Renal pelvis (tissue), 4 donors: Measurements from ENCODE around the gene POLN. TPM values are rescaled to one million over a fixed set of nuclear protein-coding genes. Genes with fewer than 3 reads are reported as not detected.
"Not testable (repeated sequence)": the region's sequence is repeated elsewhere in the genome, so short reads cannot be mapped to it uniquely, and the experiment has no call there.

ENCODE experiments used
- DNase-seq: peaks from one replicate; pipeline ENCODE4 v3.0.0-alpha.2; 2013
- polyA plus RNA-seq, 3 donors: library from polyadenylated mRNA; unstranded; fragments of 120-200 nt; gene quantifications; one replicate each; pipeline ENCODE4 v1.2.1, GENCODE V29; 2013; ENCODE audit not compliant: insufficient read length in 3 of 3

POLN gene
- polyA plus RNA-seq, 3 donors = 2.3 to 6.7 (median 3.7) TPM

DNA sequence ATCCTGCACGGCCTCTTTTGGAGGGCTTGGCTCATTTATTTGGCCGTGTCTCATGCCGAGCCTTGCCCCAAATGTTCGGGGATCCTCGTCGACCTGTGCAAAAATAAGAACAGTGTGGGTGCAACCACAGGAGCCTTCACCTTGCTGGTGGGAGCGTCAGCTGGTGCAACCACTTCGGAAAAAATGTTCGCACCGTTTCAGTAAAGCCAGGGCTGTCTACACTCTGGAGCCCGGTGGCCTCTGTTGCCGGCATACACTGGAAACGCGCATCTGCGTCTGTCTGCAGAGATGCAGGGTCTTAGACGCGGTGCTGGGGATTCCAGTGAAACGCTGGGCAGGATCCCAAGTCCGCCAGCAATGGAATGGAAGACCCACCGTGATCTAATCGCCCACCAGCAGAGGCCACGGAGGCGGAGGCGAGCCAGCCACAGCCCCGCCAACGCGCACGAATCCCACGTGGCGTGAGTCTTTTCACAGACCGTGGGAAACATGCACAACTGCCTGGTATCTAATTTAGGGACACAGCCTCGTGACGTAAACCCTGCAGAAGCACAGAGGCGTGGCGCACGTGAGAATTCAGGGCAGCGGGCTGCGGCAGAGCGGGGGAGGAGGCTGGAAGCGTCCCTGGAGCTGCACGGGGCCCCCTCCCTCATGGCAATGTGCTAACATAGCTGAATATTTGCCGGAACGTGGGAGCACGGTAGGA is 33.8 kb upstream of the POLN start:
- DNase-seq = no peak

DNA sequence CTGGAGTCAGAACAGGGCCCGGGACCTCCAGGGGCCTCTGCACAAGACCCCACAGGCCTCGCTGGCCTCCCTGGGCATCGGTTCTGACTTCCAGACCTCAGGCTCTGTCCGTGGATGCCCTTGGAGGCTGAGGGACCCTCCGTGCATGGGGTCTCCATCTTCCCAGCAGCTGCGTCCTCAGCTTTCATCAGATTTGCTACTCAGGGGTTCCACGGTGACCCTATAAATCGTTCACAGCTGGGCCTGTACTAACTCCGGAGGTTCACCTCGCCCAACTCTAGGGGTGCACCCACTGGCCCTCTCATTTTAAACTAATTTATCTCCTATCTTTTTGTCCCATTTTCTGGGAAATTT is 33.1 kb upstream of the POLN start:
- not testable (repeated sequence) for DNase-seq

DNA sequence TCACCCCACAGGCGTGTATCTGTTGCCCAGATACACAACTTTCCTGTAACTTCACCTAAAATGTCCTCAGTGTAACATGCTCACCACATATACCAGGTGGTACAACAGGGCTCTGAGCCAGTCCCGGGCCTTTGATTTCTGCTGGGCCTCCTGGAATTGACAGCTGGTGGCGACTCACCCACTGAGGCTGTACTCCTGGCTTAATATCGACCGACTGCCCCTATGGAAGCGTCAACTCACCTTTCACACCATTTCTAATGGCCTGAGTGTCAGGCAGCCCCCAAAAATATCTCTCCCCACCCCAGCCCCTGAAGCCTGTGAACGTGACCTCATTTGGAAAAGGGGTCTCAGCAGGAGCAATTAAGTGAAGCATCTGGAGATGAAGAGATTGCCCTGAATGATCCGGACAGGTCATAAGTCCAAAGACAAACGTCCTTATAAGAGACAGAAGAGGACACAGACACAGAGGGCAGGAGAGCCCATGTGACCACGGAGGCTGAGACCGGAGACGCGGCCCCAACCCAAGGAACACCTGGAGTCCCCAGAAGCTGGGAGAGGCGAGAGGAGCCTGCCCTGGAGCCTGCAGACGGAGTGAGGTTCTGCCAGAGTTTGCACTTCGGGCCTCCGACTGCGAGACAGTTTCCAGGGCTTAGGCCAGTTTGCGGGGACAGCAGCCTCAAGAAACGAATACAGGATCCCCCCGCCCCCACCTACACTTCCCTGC is 32.6 kb upstream of the POLN start:
- DNase-seq = no peak

DNA sequence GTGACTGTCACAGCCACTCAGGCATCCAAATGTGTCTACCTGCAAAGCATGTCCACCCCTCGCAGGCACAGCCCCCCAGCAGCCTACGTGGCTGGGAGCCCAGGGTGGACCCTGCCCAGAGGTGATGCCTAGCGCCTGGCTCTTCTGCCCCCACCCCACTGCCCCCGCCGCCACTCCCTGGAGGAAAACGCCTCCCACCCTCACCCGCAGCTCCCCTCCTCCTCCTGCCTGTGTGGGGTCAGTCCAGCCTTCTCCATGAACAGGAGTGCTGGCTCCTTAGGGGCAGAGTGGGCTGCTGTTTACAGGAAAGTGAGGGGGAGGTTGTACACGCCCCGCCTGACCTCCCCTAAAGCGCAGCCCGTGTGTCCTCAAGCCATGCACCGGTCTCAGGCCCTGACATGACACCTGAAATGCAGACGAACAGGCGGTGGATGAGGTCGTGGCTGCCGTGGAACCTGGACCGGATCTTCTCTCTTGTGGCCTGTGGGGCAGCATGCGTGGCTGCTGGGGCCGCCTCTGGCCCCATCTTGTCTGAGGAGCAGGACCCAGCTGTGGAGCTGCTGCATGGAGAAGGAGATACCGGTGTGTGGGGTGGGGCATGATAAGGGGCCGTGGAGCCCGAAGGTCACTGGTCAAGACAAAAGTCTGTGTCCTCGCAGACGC is 31.9 kb upstream of the POLN start:
- DNase-seq = no peak

DNA sequence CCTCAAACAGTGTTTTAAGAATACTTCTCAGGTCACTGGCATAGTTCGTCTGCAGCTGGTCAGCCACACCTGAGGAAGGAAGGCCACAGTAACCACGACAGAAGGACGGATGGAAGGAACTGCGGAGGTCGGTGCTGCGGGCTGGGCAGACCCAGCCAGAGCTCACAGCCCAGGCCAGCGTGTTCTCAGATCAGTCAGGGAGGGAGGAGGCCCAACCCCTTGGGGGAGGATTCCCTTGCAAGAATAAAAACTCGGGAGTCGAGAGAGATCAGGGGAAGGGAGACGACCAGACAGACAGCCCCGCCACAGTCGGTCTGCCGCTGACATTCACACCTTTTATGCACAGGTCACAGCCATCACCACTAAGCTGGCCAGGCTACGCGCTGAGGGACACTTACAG is 31.3 kb upstream of the POLN start:
- no peak for DNase-seq

DNA sequence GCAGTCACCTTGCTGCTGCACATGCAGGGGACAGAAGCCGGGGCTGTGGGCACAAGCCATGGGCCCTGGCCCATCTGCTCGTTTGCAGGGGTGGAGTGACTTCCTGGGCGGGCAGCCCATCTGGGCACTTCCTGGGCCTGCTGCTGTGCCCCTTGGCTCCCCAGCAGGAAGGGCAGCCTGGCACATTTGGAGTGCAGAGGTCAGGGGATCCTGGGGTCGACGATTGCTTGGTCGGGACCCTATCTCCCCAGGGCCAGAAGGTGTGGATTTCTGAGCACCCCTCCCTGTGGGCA is 30.9 kb upstream of the POLN start:
- no peak for DNase-seq

DNA sequence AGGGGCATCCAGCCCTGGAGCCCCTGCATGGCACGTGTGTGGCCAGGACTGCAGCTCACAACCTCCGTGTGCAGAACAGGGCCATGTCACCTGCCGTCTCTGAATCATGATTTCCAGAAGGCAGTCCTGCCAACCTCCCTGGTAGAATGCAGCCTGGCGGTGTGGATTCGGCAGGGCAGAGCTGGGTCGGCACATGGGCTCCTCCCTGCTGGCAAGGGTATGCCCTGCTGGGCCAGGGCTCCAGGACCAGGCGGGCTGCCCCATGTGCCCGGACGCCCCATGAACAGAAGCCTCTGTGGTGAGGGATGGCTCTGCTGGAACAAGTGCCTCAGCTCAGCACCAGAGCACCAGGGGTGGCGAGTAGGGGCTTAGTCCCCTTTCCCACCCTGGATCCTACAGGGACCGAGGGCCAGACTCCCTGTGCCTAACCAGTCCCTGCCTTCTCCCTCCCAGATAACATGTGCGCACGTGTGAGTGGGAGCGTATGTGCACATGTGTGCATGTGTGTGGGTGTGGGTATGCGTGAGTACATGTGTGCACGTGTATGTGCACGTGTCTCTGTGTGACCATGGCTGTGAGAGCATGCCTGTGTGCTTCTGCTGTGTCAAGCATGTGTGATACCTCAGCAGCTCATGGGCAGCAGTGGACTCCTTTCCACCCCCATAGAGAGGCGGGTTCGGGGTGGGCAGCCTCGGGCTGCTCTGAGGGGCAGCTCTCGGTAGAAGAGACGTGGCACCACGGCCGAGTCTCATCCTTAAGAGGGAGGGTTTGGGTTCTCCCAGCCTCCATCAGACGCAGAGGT is 30.3 kb upstream of the POLN start:
- no peak for DNase-seq

DNA sequence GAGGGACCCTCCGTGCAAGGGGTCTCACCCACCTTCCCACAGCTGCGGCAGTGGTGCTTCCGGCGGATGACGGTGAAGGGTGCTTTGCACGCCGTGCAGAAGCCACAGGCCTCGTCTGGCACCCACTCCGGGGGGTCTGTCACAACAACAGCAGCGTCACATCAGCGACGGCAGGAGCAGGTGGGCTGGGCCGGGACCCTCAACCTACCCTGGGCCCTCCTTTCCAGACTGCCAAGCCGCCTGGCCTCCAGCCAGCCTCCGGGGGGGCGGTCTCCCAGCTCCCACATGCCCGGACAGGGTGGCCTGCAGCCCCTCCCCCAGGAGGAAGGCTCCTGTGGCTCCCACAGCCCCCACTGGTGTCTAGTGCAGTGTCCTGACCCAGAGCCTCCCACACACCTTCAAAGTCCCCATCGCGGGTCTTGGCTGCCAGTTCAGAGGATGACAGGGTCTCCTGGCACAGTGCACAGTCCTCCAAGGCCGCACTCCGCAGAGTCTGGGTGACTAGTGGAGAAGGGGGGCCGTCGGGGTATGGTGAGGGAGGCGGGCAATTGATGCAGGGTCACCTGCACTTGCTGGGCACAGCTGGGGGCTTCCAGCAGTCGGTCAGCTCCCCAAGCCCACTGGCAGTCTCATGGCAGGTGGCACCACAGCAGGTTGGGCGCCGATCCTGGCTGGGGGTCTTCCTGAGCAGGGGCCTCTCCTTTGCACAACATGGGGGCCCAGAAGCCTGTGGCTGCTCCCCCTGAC is 29.5 kb upstream of the POLN start:
- DNase-seq = no peak

DNA sequence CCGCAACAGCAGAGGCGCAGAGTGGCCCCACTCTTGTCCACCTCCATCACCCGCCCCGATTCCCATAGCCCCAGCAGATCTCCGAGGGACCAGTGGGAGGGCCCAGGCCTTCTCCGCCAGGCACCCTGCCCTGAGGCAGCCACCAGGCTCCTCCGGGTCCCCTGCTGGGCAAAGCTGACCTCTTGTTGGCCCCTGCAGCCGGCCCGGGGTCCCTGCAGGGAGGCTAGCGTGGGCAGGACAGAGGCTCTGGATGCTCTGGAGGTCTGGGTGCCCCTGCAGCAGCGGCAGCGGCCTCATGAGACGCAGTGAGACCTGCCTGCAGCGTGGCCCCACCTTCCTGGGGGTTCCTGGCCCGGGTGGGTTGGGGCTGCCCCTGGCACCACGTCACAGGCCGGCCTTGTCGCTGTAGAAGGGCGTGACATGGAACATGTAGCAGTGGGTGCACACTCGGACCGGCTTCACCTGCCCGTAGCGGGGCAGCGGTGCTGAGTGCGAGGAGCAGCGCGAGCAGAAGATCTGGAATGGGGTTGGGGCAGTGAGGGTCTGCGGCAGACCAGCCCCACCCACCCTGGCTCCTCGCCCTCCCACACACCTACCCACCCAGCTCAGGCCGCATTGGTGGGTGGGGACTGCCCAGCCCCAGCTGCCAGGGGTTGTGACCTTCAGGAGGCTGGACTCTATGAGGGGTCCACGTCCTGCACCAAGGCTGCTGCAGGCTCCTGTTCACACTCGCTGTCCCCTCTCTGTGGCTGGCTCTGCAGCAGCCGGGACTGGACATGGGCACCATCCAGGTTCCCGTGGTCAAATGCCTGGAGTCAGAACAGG is 28.6 kb upstream of the POLN start:
- DNase-seq = no peak

DNA sequence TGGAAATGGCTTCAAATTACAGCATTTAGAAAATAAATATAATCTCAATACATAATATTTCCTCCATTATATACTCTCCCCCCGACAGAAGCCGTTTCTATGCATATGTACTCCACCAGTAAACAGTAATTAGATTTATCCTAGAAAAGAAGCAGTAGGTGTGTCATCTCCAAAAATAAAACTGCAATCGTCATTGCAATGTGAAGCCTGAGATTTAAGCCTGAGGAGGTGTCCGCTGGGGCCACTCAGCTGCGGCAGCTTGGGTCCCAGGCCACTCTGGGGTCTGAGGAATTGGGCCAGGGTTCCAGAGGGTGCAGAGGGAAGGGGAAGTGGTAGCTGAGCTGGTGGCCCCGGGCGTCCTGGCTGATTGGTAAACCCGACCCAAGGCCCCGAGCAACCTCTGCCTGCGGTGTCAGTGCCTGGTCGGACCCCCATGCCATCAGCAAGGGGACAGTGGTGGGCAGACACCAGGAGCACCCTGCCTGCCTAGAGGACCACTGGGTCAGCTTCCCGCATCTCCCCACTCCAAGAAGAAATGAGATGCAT is 27.8 kb upstream of the POLN start:
- no peak for DNase-seq

DNA sequence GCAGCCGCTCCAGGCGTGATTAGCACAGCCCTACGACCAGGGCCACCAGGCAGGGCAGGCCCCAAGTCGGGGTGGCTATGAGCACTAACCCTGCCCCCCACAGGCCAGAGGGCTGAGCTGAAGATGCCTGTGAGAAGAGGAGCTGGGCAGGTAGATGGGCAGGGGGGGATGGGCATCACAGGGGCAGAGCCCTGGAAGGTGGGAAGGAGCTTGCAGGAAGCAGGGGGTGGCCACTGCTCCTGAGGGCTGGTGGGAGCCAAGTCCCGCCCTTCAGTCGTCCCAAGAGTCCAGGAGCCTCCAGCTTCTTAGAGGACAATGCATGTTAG is 27.2 kb upstream of the POLN start:
- DNase-seq = no peak

DNA sequence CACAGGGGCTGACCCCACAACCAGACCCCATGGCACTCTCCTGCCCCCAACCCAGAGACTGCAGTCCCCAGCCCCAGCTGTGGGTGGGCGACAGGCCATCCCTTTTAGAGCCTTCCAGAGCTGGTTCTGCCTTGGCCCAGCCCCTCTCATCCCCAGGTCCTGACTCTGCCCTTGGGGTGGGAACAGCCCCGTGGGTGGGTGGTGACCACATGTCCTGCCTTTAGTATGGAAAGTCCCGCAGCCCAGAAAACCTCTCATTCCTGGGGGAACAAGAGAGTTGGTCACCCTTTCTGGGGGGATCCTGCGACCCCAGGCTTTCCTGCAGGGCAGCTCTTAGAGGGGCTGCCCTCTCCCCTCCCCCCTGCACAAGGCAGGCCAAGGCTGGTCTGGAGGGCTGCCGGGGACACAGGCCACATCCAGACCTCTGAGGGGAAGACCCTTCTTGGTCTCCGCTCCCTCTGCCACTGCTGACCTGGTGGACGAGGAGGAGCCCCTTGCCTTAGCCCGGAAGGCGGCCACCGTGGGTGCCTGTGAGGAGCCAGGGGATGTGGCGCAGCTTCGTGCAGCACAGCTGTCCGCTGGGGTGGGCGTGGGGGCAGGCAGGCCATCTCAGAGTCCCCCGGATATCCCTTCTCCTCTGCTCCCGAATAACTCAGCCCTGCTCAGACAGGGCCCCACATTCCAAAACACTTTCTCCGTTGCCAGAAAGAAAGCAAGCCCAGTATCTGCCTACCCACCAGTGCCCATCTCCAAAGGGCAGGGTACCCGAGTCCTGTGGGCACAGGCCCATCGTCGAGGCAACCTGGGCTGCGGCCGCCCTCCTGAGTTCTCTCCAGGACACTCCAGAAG is 26.7 kb upstream of the POLN start:
- no peak for DNase-seq

DNA sequence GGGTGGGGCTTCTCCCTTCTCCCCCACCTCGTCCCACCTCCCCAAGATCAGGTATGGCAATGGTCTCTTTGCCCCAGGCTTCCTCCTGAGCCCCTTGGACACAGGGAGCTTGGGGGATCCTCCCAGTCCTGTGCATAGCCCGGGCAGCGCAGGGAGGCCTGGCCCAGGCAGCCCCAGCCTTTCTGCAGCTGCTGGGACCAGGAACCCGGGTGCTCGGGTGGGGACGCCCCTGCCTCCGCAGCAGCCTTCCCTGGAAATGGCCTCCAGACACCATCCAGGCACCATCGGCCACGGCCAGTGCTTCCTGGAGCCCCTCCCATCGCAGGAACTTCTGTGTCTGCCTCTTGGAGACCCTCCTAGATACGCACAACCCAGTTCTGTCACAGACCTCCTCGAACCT is 25.9 kb upstream of the POLN start:
- DNase-seq = no peak

DNA sequence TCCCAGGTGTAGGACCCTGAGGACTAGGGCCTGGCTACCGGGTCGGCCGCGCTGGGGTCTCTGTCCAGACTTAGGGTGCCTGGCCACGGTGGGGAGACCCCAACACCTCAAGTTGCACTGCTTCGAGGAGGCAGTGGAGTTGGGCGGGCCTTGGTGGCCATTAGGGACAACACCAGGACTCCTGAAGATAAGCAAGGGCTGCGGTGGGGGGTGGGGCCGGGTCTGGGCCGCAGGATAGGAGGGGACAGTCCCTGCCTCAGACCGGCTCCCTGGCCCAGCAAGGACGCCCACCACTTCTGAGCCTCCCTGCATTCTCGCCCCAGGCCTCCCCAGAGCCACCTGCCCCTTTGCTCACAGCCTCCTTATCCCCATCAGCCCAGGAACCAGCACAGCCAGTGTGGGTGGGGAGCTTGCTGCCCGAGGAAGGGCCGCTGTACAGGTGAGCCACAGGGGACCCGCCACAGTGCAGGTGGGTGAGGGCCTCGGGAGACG is 25.4 kb upstream of the POLN start:
- no peak for DNase-seq

DNA sequence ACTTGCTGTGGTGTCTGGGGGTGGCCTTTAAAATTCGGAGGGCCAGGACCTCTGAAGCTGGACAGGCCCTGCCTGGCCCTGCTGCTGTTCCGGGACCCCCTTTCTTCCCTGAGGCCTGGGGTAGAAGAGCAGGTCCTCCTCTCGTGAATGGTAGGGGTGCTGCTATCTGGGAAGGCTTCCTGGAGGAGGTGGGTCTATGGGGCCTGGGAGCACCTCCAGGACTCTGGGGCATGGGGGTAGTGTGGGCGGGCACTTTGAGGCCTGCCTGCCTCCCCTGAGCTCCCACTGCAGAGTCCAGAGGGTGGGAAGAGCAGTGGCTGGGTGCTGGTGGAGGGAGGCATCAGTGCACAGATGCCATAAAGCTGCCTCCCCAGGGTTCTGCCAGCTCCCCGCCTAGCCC is 24.9 kb upstream of the POLN start:
- no peak for DNase-seq

DNA sequence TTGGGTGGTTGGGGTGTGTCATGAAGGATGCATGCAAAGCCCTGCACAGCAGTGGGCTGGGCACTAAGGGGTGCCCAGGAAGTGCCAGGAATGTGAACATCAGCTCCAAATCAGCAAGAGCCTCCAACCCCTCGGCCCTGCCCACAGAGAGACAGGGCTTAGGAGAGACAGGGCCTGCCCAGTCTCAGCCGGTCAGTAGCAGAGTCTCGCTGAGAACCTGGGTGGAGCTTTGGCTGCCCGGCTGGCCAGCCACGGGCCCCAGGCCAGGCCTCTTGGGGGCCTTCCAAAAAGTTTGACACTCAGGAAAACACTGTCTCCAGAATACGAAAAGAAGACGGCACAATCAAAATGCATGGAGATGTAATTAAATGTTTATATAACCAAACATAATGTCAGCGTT is 24.3 kb upstream of the POLN start:
- no peak for DNase-seq

DNA sequence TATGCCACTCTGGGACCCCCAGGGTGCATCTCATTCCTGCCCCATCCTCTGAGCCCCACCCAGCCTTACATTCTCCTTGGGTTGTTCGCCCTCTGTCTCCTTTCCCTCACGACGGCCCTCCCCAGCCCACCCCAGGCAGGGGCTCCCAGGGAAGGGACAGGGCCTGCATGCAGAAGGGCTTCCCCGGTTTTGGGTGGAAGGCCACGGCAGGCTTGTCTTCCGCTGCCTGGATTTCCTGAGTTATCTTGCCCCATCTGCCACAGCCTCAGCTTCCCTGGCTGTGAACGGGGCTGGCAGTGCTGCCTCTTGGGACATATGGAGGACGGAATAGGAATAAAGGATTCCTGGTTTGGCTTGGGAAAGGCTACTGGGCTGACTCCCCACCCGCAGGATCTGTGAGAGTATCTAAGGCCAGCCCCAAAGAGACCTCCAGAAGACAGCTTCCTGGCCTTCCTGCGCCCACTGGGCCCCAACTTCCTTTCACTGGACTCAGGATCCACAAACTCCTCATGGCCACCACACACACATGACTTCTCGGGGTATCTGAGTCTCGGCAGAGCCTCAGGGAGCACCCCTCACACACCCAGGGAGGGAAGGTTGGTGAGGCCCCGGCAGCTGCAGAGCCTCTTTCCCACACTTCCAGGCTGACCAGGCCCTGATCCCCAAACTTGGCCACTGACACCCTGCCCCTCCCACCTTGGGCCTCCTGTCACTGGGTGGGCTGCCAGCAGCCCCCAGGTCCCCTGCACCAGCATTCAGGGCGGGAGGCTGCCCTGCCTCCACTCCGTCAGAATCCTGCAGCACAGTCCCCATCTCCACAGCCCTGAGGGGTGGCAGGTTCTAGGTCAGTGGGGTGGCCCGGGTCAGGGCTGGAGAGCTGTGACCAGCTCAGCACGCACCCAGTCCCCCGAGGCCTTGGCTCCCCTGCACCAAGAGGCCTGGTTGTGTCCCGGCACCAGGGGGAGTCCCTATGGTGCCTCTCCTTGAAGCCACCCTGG is 23.5 kb upstream of the POLN start:
- DNase-seq = no peak

DNA sequence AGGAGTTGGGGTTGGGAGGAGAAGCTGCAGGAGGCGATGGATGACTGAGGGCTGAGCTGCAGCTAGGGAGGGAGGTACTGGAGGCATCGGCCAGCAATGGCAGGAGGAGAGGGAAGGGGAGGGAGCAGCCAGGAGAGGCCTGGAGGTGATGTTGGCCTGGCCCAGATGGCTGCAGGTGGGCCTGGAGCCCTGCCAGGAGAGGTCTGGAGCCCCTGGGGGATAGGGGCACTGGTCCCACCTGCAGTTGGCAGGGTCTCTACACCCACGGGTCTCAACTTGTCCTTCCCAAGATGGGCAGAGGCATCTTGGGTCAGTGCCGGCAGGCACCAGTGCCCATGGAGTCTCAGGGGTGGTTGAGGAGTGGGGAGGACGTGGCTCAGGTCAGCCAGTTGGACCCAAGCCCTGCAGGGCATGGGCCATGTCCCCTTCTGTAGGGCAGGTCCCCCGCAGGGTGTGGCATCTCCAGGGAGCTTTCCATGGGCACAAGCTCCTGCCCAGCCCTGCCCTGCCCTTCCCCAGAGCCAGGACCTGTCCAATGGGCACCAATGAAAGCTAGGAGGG is 22.6 kb upstream of the POLN start:
- DNase-seq = no peak
